GM12878 (cell line): Measurements from ENCODE around the gene MAN2A1. TPM values are rescaled to one million over a fixed set of nuclear protein-coding genes. Genes with fewer than 3 reads are reported as not detected.

Experiments used
- ATAC-seq: fragments of 200-7000 bp; cut with Tn5 transposase; 3 replicates; pipeline ENCODE4 v1.9.1; 2020; ENCODE audit warnings: mild to moderate bottlenecking, moderate library complexity
- BruUV-seq: library from RNA; stranded (reverse); fragments of 400-500 nt; replicated peaks from 2 replicates; lab custom pipeline; 2021; lab: Mats Ljungman, UMichigan
- CTCF ChIA-PET: fragments of 300-600 bp; sonication (Branson Sonifier 250); formaldehyde crosslinking; extraction: SDS; loops from one replicate; lab custom pipeline; 2021; ENCODE audit warnings: inconsistent platforms; lab: Yijun Ruan, JAX
- POLR2A ChIA-PET: fragments of 350-600 bp; formaldehyde crosslinking; extraction: SDS; loops from one replicate; lab custom pipeline; 2021; ENCODE audit warnings: inconsistent platforms; lab: Charles Lee
- RAD21 ChIA-PET: fragments of 300-600 bp; sonication (Branson Sonifier 250); formaldehyde crosslinking; loops from one replicate; lab custom pipeline; 2023; ENCODE audit warnings: antibody characterized with exemption; ENCODE audit not compliant: unreplicated experiment; lab: Charles Lee
- SMC1A ChIA-PET: fragments of 300-600 bp; sonication (Branson Sonifier 250); formaldehyde crosslinking; loops from one replicate; lab custom pipeline; 2023; ENCODE audit not compliant: unreplicated experiment, uncharacterized antibody; lab: Charles Lee
- DNase-seq: peaks from one replicate; pipeline ENCODE4 v3.0.0-alpha.2; 2011; ENCODE audit warnings: low read depth, low spot score
- FAIRE-seq: peaks from 3 replicates; lab custom pipeline; 2011; peaks lifted over from hg19 to GRCh38; lab: Jason Lieb, UNC
- H2AFZ ChIP-seq: 2 replicates; pipeline ENCODE4 v1.6.0; 2011; ENCODE audit warnings: low read depth, low read length, control low read depth; ENCODE audit not compliant: control insufficient read depth
- H3K27ac ChIP-seq: 2 replicates; pipeline ENCODE4 v1.5.1; 2011; ENCODE audit warnings: control low read depth; ENCODE audit not compliant: control insufficient read depth, insufficient read depth
- H3K27me3 ChIP-seq, 2 experiments: replicated peaks in 1 of 2; 2 replicates each; pipeline versions ENCODE4 v1.6.0 to v1.6.1; 2011; ENCODE audit warnings: low read length in 1 of 2; ENCODE audit not compliant: control insufficient read depth in 2 of 2, insufficient read depth in 2 of 2
- H3K36me3 ChIP-seq, 2 experiments: 2 replicates each; pipeline ENCODE4 v1.5.1; 2011; ENCODE audit warnings: low read length in 1 of 2; ENCODE audit not compliant: control insufficient read depth in 2 of 2, insufficient read depth in 2 of 2
- H3K4me1 ChIP-seq: 2 replicates; pipeline ENCODE4 v1.6.1; 2011; ENCODE audit warnings: mild to moderate bottlenecking, low read length, moderate library complexity, mixed read lengths; ENCODE audit not compliant: control insufficient read depth, insufficient read depth
- H3K4me2 ChIP-seq: 2 replicates; pipeline ENCODE4 v1.6.0; 2011; ENCODE audit warnings: control low read depth; ENCODE audit not compliant: control insufficient read depth, insufficient read depth
- H3K4me3 ChIP-seq: fragments of 200-600 bp; sonication (generic); 2 replicates; pipeline ENCODE4 v1.5.1; 2016
- H3K79me2 ChIP-seq: 2 replicates; pipeline ENCODE4 v1.6.0; 2011; ENCODE audit warnings: low read length; ENCODE audit not compliant: control insufficient read depth, insufficient read depth
- H3K9ac ChIP-seq: 2 replicates; pipeline ENCODE4 v1.8.0; 2011; ENCODE audit warnings: low read length, control low read depth, mixed read lengths; ENCODE audit not compliant: control insufficient read depth, insufficient read depth
- H3K9me3 ChIP-seq: replicated peaks from 3 replicates; pipeline ENCODE4 v1.5.1; 2011; ENCODE audit warnings: mild to moderate bottlenecking, low read length; ENCODE audit not compliant: control insufficient read depth, insufficient read depth
- H4K20me1 ChIP-seq: 2 replicates; pipeline ENCODE4 v1.6.0; 2011; ENCODE audit not compliant: control insufficient read depth, insufficient read depth
- BCL11A ChIP-seq: IDR thresholded peaks from 2 replicates; pipeline ENCODE4 v1.6.1; 2011; ENCODE audit warnings: low read depth, low read length
- BRCA1 ChIP-seq: IDR thresholded peaks from 2 replicates; pipeline ENCODE4 v1.6.1; 2011; ENCODE audit warnings: low read depth, low read length, improper control_type of control experiment
- CHD4 ChIP-seq: fragments of 200-600 bp; sonication (generic); IDR thresholded peaks from 2 replicates; pipeline ENCODE4 v1.6.1; 2016; ENCODE audit warnings: mild to moderate bottlenecking
- DPF2 ChIP-seq: fragments of 450-650 bp; IDR thresholded peaks from 2 replicates; pipeline ENCODE4 v1.6.1; 2017; ENCODE audit warnings: mild to moderate bottlenecking
- IRF5 ChIP-seq: fragments of 450-650 bp; IDR thresholded peaks from 2 replicates; pipeline ENCODE4 v1.6.1; 2017; ENCODE audit warnings: borderline replicate concordance
- MYC ChIP-seq: IDR thresholded peaks from 2 replicates; pipeline ENCODE4 v1.6.1; 2011; ENCODE audit warnings: mild to moderate bottlenecking, low read length, moderate library complexity, inconsistent platforms; ENCODE audit not compliant: insufficient read depth, insufficient replicate concordance, insufficient read length, severe bottlenecking
- PAX8 ChIP-seq: fragments of 450-650 bp; IDR thresholded peaks from 2 replicates; pipeline ENCODE4 v1.6.1; 2017; ENCODE audit warnings: mild to moderate bottlenecking, moderate library complexity
- RELA ChIP-seq: fragments of 450-650 bp; IDR thresholded peaks from 2 replicates; pipeline ENCODE4 v1.8.0; 2014; ENCODE audit warnings: borderline replicate concordance; ENCODE audit not compliant: partially characterized antibody
- SPI1 ChIP-seq: IDR thresholded peaks from 2 replicates; pipeline ENCODE4 v1.6.1; 2011; ENCODE audit warnings: low read depth, mild to moderate bottlenecking, low read length, moderate library complexity, borderline replicate concordance; ENCODE audit not compliant: insufficient read depth
- ZNF384 ChIP-seq: IDR thresholded peaks from 2 replicates; pipeline ENCODE4 v1.6.1; 2012; ENCODE audit warnings: low read depth, mild to moderate bottlenecking, low read length, improper control_type of control experiment, borderline replicate concordance
- WGBS: methylation state at CpG from one replicate; pipeline ENCODE4 v1.1.6; 2016; ENCODE audit warnings: low lambda C conversion rate; ENCODE audit not compliant: insufficient replicate concordance, insufficient coverage; ENCODE audit errors: missing lambda C conversion rate; 5-methylcytosine and 5-hydroxymethylcytosine counted together
- in situ Hi-C: fragments of 300-500 bp; cut with MboI; formaldehyde crosslinking; loops from 9 replicates; pipeline ENCODE4 v1.14.3; 2018; ENCODE audit warnings: mixed read lengths
- intact Hi-C: fragments of 100-400 bp; cut with micrococcal nuclease; formaldehyde crosslinking; loops from one replicate; pipeline ENCODE4 v1.14.2; 2022; ENCODE audit not compliant: unreplicated experiment
- polyA plus RNA-seq, 11 experiments: library from polyadenylated mRNA; depleted of rRNA in 4 of 11; unstranded in 6 of 11; stranded (reverse) in 5 of 11; fragments of >200 nt; fragmentation: Nextera tagmentation in 4 of 11; fragmentation: Illumina TruSeq in 1 of 11; extraction: Ambion mirVana in 4 of 11; extraction: Trizol in 1 of 11; gene quantifications; 1 replicate in 1 of 11; 2 replicates in 10 of 11; pipeline versions ENCODE4 v1.2.1 to v1.2.3, GENCODE V29; 2011 to 2016; ENCODE audit warnings: inconsistent platforms in 2 of 11, missing spikeins in 2 of 11, low read depth in 1 of 11
- total RNA-seq, 4 experiments: library from RNA; depleted of rRNA in 3 of 4; stranded (reverse); fragments of >200 nt in 3 of 4; fragmentation: Illumina TruSeq in 1 of 4; extraction: Trizol in 1 of 4; gene quantifications; 2 replicates each; pipeline versions ENCODE4 v1.2.1 to v1.2.3, GENCODE V29; 2013 to 2021
- TF ChIP-seq, protein P1 (sequence below): IDR thresholded peaks from 2 replicates; pipeline ENCODE4 v1.6.1; 2011; ENCODE audit warnings: mild to moderate bottlenecking, low read depth, low read length, moderate library complexity; ENCODE audit not compliant: insufficient replicate concordance

MAN2A1 gene
- total and polyA plus RNA-seq, 10 of the 15 experiments (the other 5 are each of a cell fraction or from before 2014, with no cell fraction given) = 4.2 to 27.9 (median 10.5) TPM

- no TSS peak for BruUV-seq
- ChIA-PET RAD21 (no interaction called here), CTCF (no interaction called here), POLR2A (no interaction called here), SMC1A (no interaction called here)
- Histone ChIP-seq H4K20me1 (no peaks in the 10 kb centered on the region), H3K4me2 (no peak overlapping the region), H3K36me3 (no peaks in the 10 kb centered on the region), H3K4me1 (no peaks in the 10 kb centered on the region), H3K9me3 (no peaks in the 10 kb centered on the region), H3K27me3 (no peaks in the 10 kb centered on the region), H3K27ac (no peak overlapping the region), H3K79me2 (no peaks in the 10 kb centered on the region), H3K9ac (no peak overlapping the region), H2AFZ (no peak overlapping the region), H3K4me3 (no peak overlapping the region)
- in situ Hi-C loops = no loop called here
- DNase-seq (no peak), FAIRE-seq (no peak), ATAC-seq (no peak)
- TF ChIP-seq IRF5 = no peak
- 71% methylated on average over 5 of the region's 5 CpGs for WGBS
- intact Hi-C loops = no loop called here
These were observed 189.2 kb downstream of the MAN2A1 start for GRCh38 chr5:109878887-109879286.

DNA sequence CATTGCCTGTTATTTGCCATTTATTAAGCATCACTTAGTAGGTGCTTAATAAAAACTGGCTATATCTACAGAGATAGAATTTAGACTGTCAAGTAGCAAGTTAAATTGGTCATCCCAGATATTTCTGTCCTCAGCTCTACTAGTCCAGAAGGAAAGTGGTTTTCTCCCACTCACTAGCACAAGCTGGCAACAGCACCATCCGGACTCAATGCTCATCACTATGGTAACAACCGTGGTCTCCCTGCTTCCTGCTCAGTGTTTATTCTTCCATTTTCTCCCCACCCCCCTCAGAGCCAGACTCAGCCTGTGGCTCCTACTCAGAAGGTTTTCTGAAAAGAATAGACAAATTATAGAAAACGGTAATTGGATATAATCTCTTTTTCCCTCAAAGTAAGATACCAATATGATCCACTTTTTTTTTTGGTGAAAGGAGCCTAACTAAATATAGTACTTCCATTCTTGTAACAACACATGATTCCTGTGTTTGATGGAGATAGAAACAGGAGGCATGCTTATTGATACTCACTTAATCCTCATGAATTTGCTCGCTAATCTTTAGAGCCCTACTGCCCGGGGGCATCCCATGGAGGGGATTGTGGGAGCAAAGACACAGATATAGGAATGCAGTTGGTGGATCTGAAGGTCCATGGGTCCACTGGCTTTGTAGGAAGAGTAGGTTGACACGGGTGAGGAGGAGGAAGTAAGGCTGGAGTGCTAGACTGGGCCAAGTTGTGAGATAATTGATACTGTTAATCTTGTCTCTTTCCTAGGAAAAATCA is 191.4 kb downstream of the MAN2A1 start:
- Histone ChIP-seq H3K9ac (no peak overlapping the region), H3K4me2 (no peak overlapping the region), H3K79me2 (no peaks in the 10 kb centered on the region), H2AFZ (no peak overlapping the region), H3K4me1 (no peaks in the 10 kb centered on the region), H3K27me3 (no peaks in the 10 kb centered on the region), H4K20me1 (no peaks in the 10 kb centered on the region), H3K9me3 (no peaks in the 10 kb centered on the region), H3K36me3 (no peaks in the 10 kb centered on the region), H3K4me3 (no peak overlapping the region), H3K27ac (no peak overlapping the region)
- DNase-seq (no peak), ATAC-seq (no peak), FAIRE-seq (no peak)
- POLR2A ChIA-PET = no interaction called here
- SMC1A ChIA-PET = no interaction called here
- RAD21 ChIA-PET = no interaction called here
- TF ChIP-seq, protein P1, sequence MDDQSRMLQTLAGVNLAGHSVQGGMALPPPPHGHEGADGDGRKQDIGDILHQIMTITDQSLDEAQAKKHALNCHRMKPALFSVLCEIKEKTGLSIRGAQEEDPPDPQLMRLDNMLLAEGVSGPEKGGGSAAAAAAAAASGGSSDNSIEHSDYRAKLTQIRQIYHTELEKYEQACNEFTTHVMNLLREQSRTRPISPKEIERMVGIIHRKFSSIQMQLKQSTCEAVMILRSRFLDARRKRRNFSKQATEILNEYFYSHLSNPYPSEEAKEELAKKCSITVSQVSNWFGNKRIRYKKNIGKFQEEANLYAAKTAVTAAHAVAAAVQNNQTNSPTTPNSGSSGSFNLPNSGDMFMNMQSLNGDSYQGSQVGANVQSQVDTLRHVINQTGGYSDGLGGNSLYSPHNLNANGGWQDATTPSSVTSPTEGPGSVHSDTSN = no peak
- no peak for TF ChIP-seq RELA
- no peak for TF ChIP-seq DPF2
- no peak for TF ChIP-seq BCL11A
- TF ChIP-seq SPI1 = no peak
- no peak for TF ChIP-seq CHD4
- TF ChIP-seq MYC = no peak
- no peak for TF ChIP-seq BRCA1
- no peak for TF ChIP-seq ZNF384
- TF ChIP-seq PAX8 = no peak
- BruUV-seq = no TSS peak
- CTCF ChIA-PET = interaction anchor here (0.7 kb wide), 1 partner anchor 8 kb away, joined by 4 read pairs; no protein-coding TSS in a partner anchor
- WGBS = 54% methylated on average over 6 of the region's 6 CpGs
- in situ Hi-C loops (no loop called here), intact Hi-C loops (no loop called here)
